Epithelial cell of esophagus (primary cell): Measurements from ENCODE around the gene TDO2.
A peak's percentile ranks its signal among the peaks of the same experiment; 100 is the strongest.

Source experiments
- DNase-seq: peaks from one replicate; pipeline ENCODE4 v3.0.0; 2010; ENCODE audit warnings: low read depth
- H3K4me3 ChIP-seq: 2 replicates; pipeline ENCODE4 v1.5.1; 2011; ENCODE audit warnings: mild to moderate bottlenecking, low read length, control low read depth
- TF ChIP-seq, protein P1 (sequence below): IDR thresholded peaks from 2 replicates; pipeline ENCODE4 v1.5.1; 2011; ENCODE audit warnings: low read depth, mild to moderate bottlenecking, low read length, control low read depth, inconsistent platforms; ENCODE audit not compliant: insufficient read depth; ENCODE audit errors: missing control alignments

TDO2 gene

DNA sequence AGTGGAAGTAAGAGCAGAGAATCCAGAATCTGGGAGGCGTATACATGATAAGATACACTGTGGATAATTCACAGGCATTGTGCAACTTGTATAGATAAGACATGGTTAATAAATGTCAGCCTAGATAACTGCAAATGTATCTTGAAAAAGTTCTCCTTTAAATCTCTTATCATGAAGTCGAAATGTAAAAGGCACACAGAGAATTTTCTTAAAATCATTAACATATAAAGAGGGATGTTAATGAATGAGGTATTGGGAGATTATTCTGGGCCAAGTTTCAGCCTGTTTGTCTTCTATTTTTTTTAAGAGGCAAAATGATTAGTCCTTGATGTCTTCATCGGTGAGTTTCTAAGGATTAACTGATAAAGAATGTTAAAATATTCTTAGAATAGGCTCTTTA, 835 bp downstream of the TDO2 start:
- no peak for DNase-seq
- TF ChIP-seq, protein P1, sequence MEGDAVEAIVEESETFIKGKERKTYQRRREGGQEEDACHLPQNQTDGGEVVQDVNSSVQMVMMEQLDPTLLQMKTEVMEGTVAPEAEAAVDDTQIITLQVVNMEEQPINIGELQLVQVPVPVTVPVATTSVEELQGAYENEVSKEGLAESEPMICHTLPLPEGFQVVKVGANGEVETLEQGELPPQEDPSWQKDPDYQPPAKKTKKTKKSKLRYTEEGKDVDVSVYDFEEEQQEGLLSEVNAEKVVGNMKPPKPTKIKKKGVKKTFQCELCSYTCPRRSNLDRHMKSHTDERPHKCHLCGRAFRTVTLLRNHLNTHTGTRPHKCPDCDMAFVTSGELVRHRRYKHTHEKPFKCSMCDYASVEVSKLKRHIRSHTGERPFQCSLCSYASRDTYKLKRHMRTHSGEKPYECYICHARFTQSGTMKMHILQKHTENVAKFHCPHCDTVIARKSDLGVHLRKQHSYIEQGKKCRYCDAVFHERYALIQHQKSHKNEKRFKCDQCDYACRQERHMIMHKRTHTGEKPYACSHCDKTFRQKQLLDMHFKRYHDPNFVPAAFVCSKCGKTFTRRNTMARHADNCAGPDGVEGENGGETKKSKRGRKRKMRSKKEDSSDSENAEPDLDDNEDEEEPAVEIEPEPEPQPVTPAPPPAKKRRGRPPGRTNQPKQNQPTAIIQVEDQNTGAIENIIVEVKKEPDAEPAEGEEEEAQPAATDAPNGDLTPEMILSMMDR, result no peak
- no peak overlapping the region for H3K4me3 ChIP-seq

DNA sequence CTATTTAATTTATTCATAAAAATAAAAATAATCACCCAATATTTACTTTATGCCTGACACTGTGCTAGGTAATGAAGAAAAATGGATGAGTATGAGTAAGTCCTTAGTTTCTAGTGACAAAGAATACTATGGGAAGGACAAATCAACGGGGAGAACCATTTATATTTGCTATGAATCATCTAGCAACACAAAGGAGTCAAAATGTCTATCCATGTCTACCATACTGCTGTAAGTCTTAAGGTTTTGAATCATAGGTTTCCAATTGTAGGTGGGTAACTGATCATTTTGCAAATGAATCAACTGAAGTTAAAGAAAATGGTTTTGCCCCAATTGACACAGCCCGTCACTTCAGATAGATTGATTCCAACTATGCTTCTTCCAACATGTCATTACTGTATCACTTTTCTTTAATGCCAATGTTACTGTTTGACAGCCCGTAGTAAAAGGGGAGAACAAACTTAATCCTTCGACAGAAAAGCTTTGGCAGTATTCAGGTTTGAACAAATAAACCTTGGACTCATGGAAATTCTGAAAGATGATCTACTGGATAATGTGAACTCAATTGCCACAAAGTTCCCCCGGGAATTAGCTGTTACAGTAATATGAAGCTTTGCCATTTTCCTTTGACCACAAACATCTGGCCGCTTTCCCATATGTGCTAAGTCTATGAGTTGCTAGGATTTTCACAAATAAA, 3.2 kb downstream of the TDO2 start:
- TF ChIP-seq, protein P1, result no peak
- DNase-seq, result peak; percentile 73
- H3K4me3 ChIP-seq, result no peak overlapping the region

DNA sequence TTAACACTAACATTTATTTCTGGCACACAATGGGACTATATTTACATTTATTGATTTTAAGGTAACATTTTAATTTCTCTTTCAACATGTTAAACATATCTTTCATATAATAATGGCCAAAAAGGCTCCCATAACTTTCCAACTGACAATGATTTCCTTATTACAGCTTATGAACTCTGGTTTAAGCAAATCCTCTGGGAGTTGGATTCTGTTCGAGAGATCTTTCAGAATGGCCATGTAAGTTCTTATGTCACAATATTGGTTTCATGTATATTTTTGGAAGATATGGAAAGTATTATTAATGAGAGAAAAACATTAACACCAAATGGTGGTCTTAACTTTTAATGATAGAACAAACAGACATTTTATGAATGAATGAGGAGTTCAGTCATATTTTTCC, 4.1 kb downstream of the TDO2 start:
- no peak overlapping the region for H3K4me3 ChIP-seq
- TF ChIP-seq, protein P1, result no peak
- DNase-seq, result no peak

DNA sequence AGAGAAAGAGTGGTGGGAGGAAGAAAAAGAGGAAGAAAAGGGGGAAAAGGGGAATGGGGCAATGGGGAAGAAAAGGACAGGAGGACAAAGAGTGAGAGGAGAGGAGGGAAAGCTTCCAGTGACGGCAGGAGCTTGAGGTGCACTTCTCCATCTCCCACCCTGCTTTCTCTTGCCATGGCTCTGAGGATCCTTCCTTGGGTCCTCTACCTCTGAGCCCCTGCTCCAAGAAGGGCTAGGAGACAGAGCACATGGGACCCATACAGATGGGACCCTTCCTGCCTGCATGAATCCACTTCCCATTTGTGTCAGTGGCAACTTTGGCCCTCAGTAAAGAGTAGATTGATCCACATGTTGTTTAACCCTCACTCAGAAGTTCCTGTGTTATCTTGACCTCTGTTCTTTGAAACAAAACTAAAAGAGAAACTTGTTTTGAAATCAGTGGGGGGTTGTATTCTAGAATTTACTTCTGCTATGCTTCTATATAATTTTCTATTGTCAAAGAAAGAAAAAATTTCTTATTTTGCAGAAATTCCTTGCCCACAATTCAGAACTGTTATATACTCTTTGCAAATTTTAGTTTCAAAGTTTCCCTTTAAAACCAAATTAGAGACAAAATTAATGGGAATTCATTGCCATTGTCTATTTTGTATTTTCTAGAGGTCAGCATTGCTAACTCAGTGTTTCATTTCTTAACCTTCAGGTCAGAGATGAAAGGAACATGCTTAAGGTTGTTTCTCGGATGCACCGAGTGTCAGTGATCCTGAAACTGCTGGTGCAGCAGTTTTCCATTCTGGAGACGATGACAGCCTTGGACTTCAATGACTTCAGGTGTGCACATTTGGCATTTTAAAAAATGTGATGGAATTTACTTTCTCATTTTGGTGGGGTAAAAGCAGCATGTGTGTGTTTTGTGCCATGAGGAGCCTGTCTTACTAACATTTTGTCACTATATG, 5.0 kb downstream of the TDO2 start:
- H3K4me3 ChIP-seq, result no peak overlapping the region
- TF ChIP-seq, protein P1, result no peak
- DNase-seq, result no peak

DNA sequence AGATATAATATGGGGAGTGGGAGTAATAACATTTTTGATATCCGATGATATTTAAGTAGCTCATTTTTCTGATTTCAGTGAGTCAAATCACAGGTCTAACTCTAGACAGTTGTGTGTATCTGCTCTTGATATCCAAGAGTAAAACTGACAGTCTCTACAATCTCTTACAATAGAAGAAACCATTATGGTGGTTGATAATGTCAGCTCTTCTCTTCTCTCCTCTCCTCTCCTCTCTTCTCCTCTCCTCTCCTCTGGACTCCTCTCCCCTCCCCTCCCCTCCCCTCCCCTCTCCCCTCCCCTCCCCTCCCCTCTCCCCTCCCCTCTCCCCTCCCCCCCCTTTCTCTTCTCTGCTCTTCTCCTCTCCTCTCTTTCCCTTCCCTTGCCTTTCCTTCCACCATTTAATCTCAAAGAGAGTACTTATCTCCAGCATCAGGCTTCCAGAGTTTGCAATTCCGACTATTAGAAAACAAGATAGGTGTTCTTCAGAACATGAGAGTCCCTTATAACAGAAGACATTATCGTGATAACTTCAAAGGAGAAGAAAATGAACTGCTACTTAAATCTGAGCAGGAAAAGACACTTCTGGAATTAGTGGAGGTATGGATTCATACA, 6.2 kb downstream of the TDO2 start:
- TF ChIP-seq, protein P1, result no peak
- DNase-seq, result no peak

DNA sequence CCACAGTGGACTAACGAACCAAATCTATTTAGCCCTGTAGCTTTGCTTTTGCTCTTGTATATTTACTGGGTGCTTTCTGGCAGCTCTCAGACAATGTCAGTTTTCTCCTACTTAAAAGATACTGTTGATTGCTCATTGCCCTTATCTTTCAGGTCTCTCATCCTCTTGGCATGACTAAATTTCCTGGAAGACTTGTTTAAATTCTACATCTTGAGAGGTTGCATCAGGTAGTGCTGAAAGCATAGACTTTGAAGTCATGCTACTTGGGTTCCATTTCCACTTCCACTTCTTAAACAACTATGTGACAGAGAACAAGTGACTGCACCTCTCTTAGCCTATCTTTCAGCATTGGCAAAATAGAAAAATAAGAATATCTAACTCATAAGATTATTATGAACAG, 8.4 kb downstream of the TDO2 start:
- TF ChIP-seq, protein P1, result no peak
- H3K4me3 ChIP-seq, result no peak overlapping the region
- DNase-seq, result peak; percentile 9

More for the DNA sequence above, 6.2 kb downstream of the TDO2 start:
- H3K4me3 ChIP-seq, result no peak overlapping the region
